HL-60 (cell line): ENCODE results near the gene DGKI.

ENCODE experiments used
- DNase-seq, 2 experiments: peaks; one replicate each; pipeline ENCODE4 v3.0.0-alpha.2; 2010 to 2020; ENCODE audit warnings: low read depth in 1 of 2, low spot score in 1 of 2
- H3K27ac ChIP-seq: fragments of 250-450 bp; sonication (Bioruptor Pico); replicated peaks from 2 replicates; pipeline ENCODE4 v1.5.1; 2020; ENCODE audit warnings: mild to moderate bottlenecking, moderate library complexity
- H3K27me3 ChIP-seq: fragments of 250-450 bp; sonication (Bioruptor Pico); 2 replicates; pipeline ENCODE4 v1.5.1; 2021; ENCODE audit warnings: mild to moderate bottlenecking, moderate library complexity; ENCODE audit not compliant: insufficient read depth, poor library complexity, severe bottlenecking
- H3K4me3 ChIP-seq: replicated peaks from 2 replicates; pipeline ENCODE4 v1.5.1; 2011; ENCODE audit warnings: mild to moderate bottlenecking, control low read depth, low read length; ENCODE audit not compliant: insufficient read depth
- CTCF ChIP-seq: IDR thresholded peaks from one replicate; pipeline ENCODE4 v1.5.1; 2011; ENCODE audit warnings: low read length, control low read depth, inconsistent platforms; ENCODE audit not compliant: insufficient read depth
- GABPA ChIP-seq: IDR thresholded peaks from 2 replicates; pipeline ENCODE4 v1.6.1; 2012; ENCODE audit warnings: low read depth
- POLR2AphosphoS5 ChIP-seq: IDR thresholded peaks from 2 replicates; pipeline ENCODE4 v1.6.1; 2012; ENCODE audit warnings: low read depth
- REST ChIP-seq: IDR thresholded peaks from 2 replicates; pipeline ENCODE4 v1.6.1; 2012; ENCODE audit warnings: low read depth; ENCODE audit not compliant: insufficient replicate concordance
- SPI1 ChIP-seq: IDR thresholded peaks from 2 replicates; pipeline ENCODE4 v1.6.1; 2012; ENCODE audit warnings: low read depth, mild to moderate bottlenecking, borderline replicate concordance

The DGKI gene

GRCh38 chr7:137577184-137577583 lies 269.6 kb downstream of the DGKI start:
- TF ChIP-seq REST (no peak), GABPA (no peak), POLR2AphosphoS5 (no peak), CTCF (no peak), SPI1 (no peak)
- no peaks in the 10 kb centered on the region for H3K27me3 ChIP-seq
- DNase-seq, result no peak
- no peak overlapping the region for H3K4me3 ChIP-seq
- H3K27ac ChIP-seq, result no peak overlapping the region

- no peaks in the 10 kb centered on the region for H3K27me3 ChIP-seq
- DNase-seq, result no peak
- no peak overlapping the region for H3K27ac ChIP-seq
- TF ChIP-seq SPI1 (no peak), REST (no peak), CTCF (no peak), POLR2AphosphoS5 (no peak), GABPA (no peak)
- H3K4me3 ChIP-seq, result no peak overlapping the region
These were observed 270.3 kb downstream of the DGKI start for GRCh38 chr7:137576481-137576880.

GRCh38 chr7:137574812-137575211 lies 272.0 kb downstream of the DGKI start:
- no peak overlapping the region for H3K4me3 ChIP-seq
- DNase-seq, result no peak
- H3K27me3 ChIP-seq, result no peaks in the 10 kb centered on the region
- TF ChIP-seq GABPA, result no peak
- TF ChIP-seq POLR2AphosphoS5, result no peak
- TF ChIP-seq REST, result no peak
- no peak overlapping the region for H3K27ac ChIP-seq
